ENCODE results near the gene TMEM35B.
"Not testable (repeated sequence)": the region's sequence is repeated elsewhere in the genome, so short reads cannot be mapped to it uniquely, and the experiment has no call there.

The TMEM35B gene

DNA sequence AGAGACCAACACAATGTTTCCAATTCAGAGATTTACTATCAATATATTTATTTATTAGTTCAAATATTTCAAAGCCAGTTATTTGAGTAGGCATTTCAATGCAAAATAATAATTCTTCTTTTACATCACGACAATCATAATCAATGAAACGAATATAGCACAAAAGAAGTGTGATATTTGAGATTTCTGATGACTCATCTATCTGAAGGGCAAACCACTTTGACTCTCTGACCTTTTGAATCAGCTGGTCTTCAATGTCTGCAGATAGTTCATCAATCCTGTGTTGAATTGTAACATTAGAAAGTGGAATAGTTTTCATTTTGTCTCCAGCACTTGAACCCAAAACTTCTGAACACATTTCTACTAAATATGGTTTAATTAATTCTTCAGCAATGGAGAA is 3.0 kb upstream of the TMEM35B start:
- Histone ChIP-seq H3K27me3 (no peaks in the 10 kb centered on the region), H3K9me3 (no peaks in the 10 kb centered on the region), H3K36me3 (no peaks in the 10 kb centered on the region), H3K4me1 (no peaks in the 10 kb centered on the region), H3K4me3 (ENCODE audit: low read depth, low read length) (no peak overlapping the region)
- TF ChIP-seq, protein P1, sequence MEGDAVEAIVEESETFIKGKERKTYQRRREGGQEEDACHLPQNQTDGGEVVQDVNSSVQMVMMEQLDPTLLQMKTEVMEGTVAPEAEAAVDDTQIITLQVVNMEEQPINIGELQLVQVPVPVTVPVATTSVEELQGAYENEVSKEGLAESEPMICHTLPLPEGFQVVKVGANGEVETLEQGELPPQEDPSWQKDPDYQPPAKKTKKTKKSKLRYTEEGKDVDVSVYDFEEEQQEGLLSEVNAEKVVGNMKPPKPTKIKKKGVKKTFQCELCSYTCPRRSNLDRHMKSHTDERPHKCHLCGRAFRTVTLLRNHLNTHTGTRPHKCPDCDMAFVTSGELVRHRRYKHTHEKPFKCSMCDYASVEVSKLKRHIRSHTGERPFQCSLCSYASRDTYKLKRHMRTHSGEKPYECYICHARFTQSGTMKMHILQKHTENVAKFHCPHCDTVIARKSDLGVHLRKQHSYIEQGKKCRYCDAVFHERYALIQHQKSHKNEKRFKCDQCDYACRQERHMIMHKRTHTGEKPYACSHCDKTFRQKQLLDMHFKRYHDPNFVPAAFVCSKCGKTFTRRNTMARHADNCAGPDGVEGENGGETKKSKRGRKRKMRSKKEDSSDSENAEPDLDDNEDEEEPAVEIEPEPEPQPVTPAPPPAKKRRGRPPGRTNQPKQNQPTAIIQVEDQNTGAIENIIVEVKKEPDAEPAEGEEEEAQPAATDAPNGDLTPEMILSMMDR (IDR thresholded peaks at IDR 0.05; ENCODE audit: low read depth, low read length): no peak
- no peak for DNase-seq

DNA sequence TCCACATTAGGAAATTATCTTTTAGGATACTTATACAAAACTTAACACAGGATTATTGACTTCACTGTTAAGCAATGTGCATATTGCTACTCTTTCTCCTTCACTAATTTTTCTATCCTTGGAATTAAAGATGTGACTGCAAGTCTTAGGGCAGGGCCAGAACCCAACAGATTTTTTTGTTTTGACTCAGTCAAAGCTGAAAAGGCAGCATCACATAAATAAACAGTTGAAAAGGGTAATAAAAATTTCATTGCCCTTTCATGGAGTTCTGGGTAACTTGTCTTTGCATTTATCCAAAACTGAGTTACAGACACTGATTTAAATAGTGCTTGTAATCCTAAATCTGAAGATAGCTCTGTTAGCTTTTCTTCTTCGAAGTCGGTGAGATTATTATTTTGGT is 1.9 kb upstream of the TMEM35B start:
- Histone ChIP-seq H3K27me3 (no peaks in the 10 kb centered on the region), H3K4me3 (ENCODE audit: low read depth, low read length) (no peak overlapping the region), H3K4me1 (no peaks in the 10 kb centered on the region), H3K36me3 (no peaks in the 10 kb centered on the region), H3K9me3 (no peaks in the 10 kb centered on the region)
- DNase-seq: no peak
- TF ChIP-seq, protein P1 (IDR thresholded peaks at IDR 0.05; ENCODE audit: low read depth, low read length): no peak

DNA sequence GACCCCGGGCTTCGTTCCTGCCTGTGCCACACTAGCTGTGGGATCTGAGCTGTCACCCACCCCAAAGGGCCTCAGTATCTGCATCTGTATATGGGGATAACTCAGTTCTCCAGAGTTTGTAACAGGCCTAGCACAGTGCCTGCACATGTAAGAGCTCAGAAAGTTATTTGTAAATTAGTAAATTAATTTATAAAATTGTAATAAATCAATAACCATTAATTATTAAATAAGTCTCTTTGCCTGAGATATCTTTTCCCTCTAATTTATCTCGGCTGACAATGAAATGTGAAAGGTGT is 410 bp upstream of the TMEM35B start:
- H3K4me1 ChIP-seq, H3K9me3 ChIP-seq, H3K27me3 ChIP-seq, H3K36me3 ChIP-seq, DNase-seq: not testable (repeated sequence)
- H3K4me3 ChIP-seq (ENCODE audit: low read depth, low read length): peak overlapping the region; percentile 63

DNA sequence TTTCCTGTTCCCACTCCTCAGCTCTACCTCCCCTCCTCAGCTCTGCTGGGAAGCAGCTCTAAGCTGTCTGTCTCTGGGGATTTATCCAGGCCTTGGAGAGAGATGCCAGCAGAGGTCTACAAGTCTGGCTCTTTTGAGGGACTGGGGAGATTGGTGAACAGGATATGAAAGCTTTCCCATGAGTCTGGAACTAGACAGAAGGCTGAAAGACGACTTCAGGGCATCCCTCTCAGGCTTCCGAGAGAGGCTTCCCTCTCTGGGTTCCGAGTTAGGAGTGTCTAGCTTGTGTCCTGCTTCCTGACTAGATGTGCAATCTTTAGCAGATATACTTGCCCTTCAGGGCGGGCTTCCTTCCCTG is 733 bp downstream of the TMEM35B start:
- no peaks in the 10 kb centered on the region for H3K4me1 ChIP-seq
- H3K36me3 ChIP-seq: no peaks in the 10 kb centered on the region
- no peaks in the 10 kb centered on the region for H3K27me3 ChIP-seq
- TF ChIP-seq, protein P1 (IDR thresholded peaks at IDR 0.05; ENCODE audit: low read depth, low read length): no peak
- DNase-seq: peak; percentile 11
- no peaks in the 10 kb centered on the region for H3K9me3 ChIP-seq
- peak overlapping the region; percentile 63 for H3K4me3 ChIP-seq (ENCODE audit: low read depth, low read length)

DNA sequence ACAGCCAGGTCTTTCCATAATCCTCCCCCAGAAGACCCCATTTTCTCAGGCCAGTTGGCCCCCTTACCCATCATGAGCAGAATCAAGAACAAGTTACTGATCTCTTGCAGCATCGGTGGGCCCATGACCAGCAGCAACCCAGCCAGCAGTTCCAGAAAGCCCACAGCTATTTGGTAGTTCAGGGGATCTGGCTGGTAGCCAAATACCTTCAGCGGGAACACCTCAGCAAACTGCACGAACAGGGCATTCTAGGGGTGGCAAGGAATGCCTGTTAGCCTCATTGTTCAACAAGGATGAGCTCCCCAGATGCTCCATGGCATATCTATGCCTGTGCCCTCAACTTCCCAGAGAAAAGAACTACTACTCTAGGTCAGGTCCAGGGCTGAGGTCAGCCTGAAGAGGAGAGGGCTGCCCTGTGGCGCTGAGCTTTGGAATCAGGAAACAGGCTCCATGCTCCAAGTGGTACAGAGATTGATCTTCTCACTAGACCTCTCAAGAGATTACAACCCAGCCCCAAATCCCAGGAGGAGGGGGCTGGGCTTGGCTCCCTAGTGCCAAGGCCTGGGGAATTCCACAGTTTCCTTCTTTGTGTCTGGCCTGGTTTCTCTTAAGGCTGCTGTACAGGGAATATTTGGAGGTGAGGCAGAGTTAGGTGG is 1.3 kb downstream of the TMEM35B start:
- DNase-seq: no peak
- no peaks in the 10 kb centered on the region for H3K9me3 ChIP-seq

DNA sequence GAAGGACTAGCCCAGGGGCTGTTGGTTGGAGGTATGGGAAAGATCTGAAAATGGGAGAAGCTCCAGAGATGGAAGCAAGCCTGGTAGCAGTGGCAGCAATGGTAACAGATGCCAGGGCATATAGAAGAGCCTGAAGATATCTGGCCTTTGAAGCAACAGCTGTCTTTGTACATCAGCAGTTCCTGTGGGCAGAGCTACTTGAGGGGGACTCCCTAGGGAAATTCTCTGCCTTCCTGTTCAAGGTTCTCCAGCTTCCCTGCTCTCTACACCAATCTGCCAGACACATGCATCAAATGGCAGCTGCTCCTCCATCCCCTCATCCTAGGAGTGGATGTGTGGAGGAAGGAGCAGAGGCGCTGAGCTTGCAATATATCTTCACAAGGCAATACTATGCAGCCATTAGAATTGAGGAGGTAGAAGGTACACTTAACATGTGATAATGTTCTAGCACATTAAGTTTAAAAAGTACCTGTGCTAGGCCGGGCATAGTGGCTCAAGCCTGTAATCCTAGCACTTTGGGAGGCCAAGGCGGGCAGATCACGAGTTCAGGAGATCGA is 2.2 kb downstream of the TMEM35B start:
- Histone ChIP-seq H3K36me3 (no peaks in the 10 kb centered on the region), H3K4me1 (no peaks in the 10 kb centered on the region), H3K9me3 (no peaks in the 10 kb centered on the region), H3K4me3 (ENCODE audit: low read depth, low read length) (no peak overlapping the region), H3K27me3 (no peaks in the 10 kb centered on the region)
- TF ChIP-seq, protein P1 (IDR thresholded peaks at IDR 0.05; ENCODE audit: low read depth, low read length): no peak
- DNase-seq: no peak

More for the DNA sequence above, 1.3 kb downstream of the TMEM35B start:
- Histone ChIP-seq H3K27me3 (no peaks in the 10 kb centered on the region), H3K4me3 (ENCODE audit: low read depth, low read length) (peak overlapping the region; percentile 63; the same call in 1 of the 2 replicates), H3K4me1 (no peaks in the 10 kb centered on the region), H3K36me3 (no peaks in the 10 kb centered on the region)
- TF ChIP-seq, protein P1 (IDR thresholded peaks at IDR 0.05; ENCODE audit: low read depth, low read length): no peak

Measured in BE2C (cell line).